Mesenchymal stem cell (in vitro differentiated cells and primary cell): ENCODE data around the gene SBDS.
A peak's percentile ranks its signal among the peaks of the same experiment; 100 is the strongest.

Experiments used
- DNase-seq: peaks from one replicate; pipeline ENCODE4 v3.0.0-alpha.2; 2013
- H2AFZ ChIP-seq: one replicate; pipeline ENCODE4 v1.6.1; 2013; ENCODE audit warnings: low read depth, mild to moderate bottlenecking, control low read depth, inconsistent platforms, low read length, moderate library complexity
- H2AK5ac ChIP-seq: 2 replicates; pipeline ENCODE4 v1.6.1; 2013; ENCODE audit warnings: low read length, moderate library complexity, mild to moderate bottlenecking, inconsistent platforms; ENCODE audit not compliant: severe bottlenecking
- H2BK120ac ChIP-seq: one replicate; pipeline ENCODE4 v1.6.1; 2013; ENCODE audit warnings: low read depth, mild to moderate bottlenecking, inconsistent platforms, low read length, moderate library complexity
- H2BK12ac ChIP-seq, 2 experiments: one replicate each; pipeline ENCODE4 v1.6.1; 2013; ENCODE audit warnings: inconsistent platforms in 2 of 2, low read length in 2 of 2, mild to moderate bottlenecking in 2 of 2, moderate library complexity in 2 of 2, control low read depth in 1 of 2
- H2BK15ac ChIP-seq: one replicate; pipeline ENCODE4 v1.6.1; 2013; ENCODE audit warnings: mild to moderate bottlenecking, low read depth, inconsistent platforms; ENCODE audit not compliant: poor library complexity, severe bottlenecking
- H2BK5ac ChIP-seq: 2 replicates; pipeline ENCODE4 v1.6.1; 2013; ENCODE audit warnings: low read depth, mild to moderate bottlenecking, low read length, control low read depth, inconsistent platforms; ENCODE audit not compliant: poor library complexity, severe bottlenecking
- H3K14ac ChIP-seq, 2 experiments: one replicate each; pipeline ENCODE4 v1.6.1; 2013; ENCODE audit warnings: inconsistent platforms in 2 of 2, low read length in 2 of 2, control low read depth in 1 of 2, mild to moderate bottlenecking in 1 of 2, moderate library complexity in 1 of 2
- H3K18ac ChIP-seq, 2 experiments: one replicate each; pipeline ENCODE4 v1.6.1; 2013; ENCODE audit warnings: inconsistent platforms in 2 of 2, low read length in 2 of 2, control low read depth in 1 of 2, low read depth in 1 of 2, mild to moderate bottlenecking in 1 of 2
- H3K23ac ChIP-seq, 2 experiments: one replicate each; pipeline ENCODE4 v1.6.1; 2013; ENCODE audit warnings: inconsistent platforms in 2 of 2, low read length in 2 of 2, mild to moderate bottlenecking in 2 of 2, moderate library complexity in 2 of 2, control low read depth in 1 of 2
- H3K27ac ChIP-seq: 2 replicates; pipeline ENCODE4 v1.5.1; 2013; ENCODE audit warnings: mild to moderate bottlenecking, moderate library complexity, low read length, control low read depth, inconsistent platforms; ENCODE audit not compliant: poor library complexity, severe bottlenecking
- H3K27me3 ChIP-seq, 2 experiments: 2 replicates each; pipeline versions ENCODE4 v1.6.1 to v1.7.0; 2013; ENCODE audit warnings: low read length in 2 of 2, mild to moderate bottlenecking in 2 of 2, moderate library complexity in 2 of 2, control low read depth in 1 of 2, inconsistent platforms in 1 of 2; ENCODE audit not compliant: control insufficient read depth in 1 of 2, insufficient read depth in 1 of 2
- H3K36me3 ChIP-seq, 2 experiments: 2 replicates each; pipeline versions ENCODE4 v1.6.1 to v1.7.0; 2013; ENCODE audit warnings: low read length in 2 of 2, control low read depth in 1 of 2, inconsistent platforms in 1 of 2, low read depth in 1 of 2, mild to moderate bottlenecking in 1 of 2; ENCODE audit not compliant: insufficient read depth in 2 of 2, control insufficient read depth in 1 of 2
- H3K4ac ChIP-seq, 2 experiments: one replicate each; pipeline ENCODE4 v1.6.1; 2013; ENCODE audit warnings: inconsistent platforms in 2 of 2, low read length in 2 of 2, mild to moderate bottlenecking in 2 of 2, moderate library complexity in 2 of 2, control low read depth in 1 of 2, low read depth in 1 of 2
- H3K4me1 ChIP-seq: 2 replicates; pipeline ENCODE4 v1.6.1; 2013; ENCODE audit warnings: low read depth, low read length, control low read depth; ENCODE audit not compliant: control insufficient read depth, insufficient read depth
- H3K4me2 ChIP-seq: 2 replicates; pipeline ENCODE4 v1.6.1; 2013; ENCODE audit warnings: low read length, mild to moderate bottlenecking, inconsistent platforms; ENCODE audit not compliant: poor library complexity, severe bottlenecking
- H3K4me3 ChIP-seq, 2 experiments: 2 replicates each; pipeline versions ENCODE4 v1.5.1 to v1.7.0; 2013; ENCODE audit warnings: low read length in 2 of 2, mild to moderate bottlenecking in 2 of 2, control low read depth in 1 of 2, low read depth in 1 of 2; ENCODE audit not compliant: insufficient read depth in 1 of 2
- H3K79me1 ChIP-seq: replicated peaks from 2 replicates; pipeline ENCODE4 v1.6.1; 2013; ENCODE audit warnings: mild to moderate bottlenecking, control low read depth, low read length, inconsistent platforms; ENCODE audit not compliant: poor library complexity, severe bottlenecking
- H3K9ac ChIP-seq: 2 replicates; pipeline ENCODE4 v1.7.0; 2013; ENCODE audit warnings: mild to moderate bottlenecking, low read length, moderate library complexity
- H3K9me3 ChIP-seq: 2 replicates; pipeline ENCODE4 v1.7.0; 2013; ENCODE audit warnings: mild to moderate bottlenecking, low read length; ENCODE audit not compliant: control insufficient read depth
- H4K8ac ChIP-seq: one replicate; pipeline ENCODE4 v1.6.1; 2013; ENCODE audit warnings: inconsistent platforms, mild to moderate bottlenecking, low read length, moderate library complexity
- H4K91ac ChIP-seq: one replicate; pipeline ENCODE4 v1.6.1; 2013; ENCODE audit warnings: mild to moderate bottlenecking, low read length, inconsistent platforms
- WGBS: methylation state at CpG from one replicate; pipeline ENCODE4 v1.1.7; 2013; ENCODE audit warnings: mixed read lengths; 5-methylcytosine and 5-hydroxymethylcytosine counted together

Gene SBDS

DNA sequence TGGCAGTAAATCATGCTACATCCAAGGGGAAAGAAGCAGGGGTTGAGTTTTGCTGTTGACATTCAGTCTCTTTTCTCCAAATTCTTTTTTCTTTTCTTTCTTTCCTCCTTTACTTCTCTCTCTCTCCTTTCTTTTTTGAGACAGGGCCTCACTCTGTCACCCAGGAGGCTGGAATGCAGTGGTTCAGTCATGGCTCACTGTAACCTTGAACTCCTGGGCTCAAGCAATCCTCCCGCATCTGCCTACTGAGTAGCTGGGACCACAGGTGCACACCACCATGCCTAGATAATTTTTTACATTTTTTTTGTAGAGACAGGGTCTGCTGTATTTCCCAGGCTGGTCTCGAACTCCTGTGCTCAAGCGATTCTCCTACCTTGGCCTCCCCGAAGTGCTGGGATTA lies 35.2 kb downstream of the SBDS start:
- Histone ChIP-seq H3K23ac (no peak overlapping the region), H3K4me3 (no peak overlapping the region), H2AFZ (no peak overlapping the region), H3K27ac (no peak overlapping the region), H4K8ac (no peak overlapping the region), H3K36me3 (peaks cover 41 to 59% of the 10 kb centered on the region in 2 experiments), H3K79me1 (peaks cover 10% of the 10 kb centered on the region), H3K9ac (no peak overlapping the region), H2BK120ac (no peak overlapping the region), H3K18ac (no peak overlapping the region), H4K91ac (no peak overlapping the region), H2AK5ac (no peak overlapping the region), H2BK15ac (no peak overlapping the region), H3K14ac (no peak overlapping the region), H3K9me3 (no peaks in the 10 kb centered on the region), H3K4ac (no peak overlapping the region), H3K4me1 (no peaks in the 10 kb centered on the region), H2BK12ac (no peak overlapping the region), H2BK5ac (no peak overlapping the region), H3K27me3 (no peaks in the 10 kb centered on the region), H3K4me2 (no peak overlapping the region)
- 96% methylated on average over 4 of the region's 4 CpGs for WGBS
- DNase-seq, result no peak

GRCh38 chr7:66958538-66959350 lies 36.6 kb downstream of the SBDS start:
- Histone ChIP-seq H3K79me1 (peaks cover 15% of the 10 kb centered on the region), H3K27ac (no peak overlapping the region), H3K4me2 (no peak overlapping the region)

DNA sequence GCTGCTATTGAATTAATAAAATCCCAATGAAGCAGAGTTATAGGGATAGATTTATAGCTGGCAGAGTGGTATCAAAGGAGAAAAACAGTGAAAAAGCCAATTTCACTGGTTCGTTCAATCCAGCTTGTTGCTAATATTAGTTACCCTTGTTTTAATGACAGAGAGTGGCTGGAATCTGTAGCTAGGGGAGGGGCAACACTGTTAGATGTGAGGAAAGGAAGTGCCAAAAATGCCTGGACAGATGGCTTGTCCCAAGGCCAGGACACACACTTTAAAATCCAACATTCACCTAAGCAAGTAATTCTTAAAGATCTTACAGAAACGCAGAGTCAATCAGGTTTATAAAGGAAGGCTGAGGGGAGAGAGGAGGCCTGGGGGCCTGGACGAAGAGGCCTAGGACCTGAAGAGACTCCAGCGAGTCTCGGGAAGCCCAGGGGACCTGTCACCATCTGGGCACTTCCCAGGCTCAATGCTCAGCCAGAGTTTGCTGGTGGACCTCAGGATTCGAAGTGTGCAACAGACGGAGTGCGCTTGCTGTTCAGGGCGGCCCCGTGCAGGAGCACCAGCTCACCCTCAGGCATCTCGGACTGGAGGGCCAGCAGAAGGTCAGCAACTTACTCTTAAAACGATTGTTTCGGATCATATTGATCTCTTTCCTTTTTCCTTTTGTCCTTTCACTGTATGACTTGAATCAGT lies 37.6 kb downstream of the SBDS start:
- no peak overlapping the region for H2BK15ac ChIP-seq
- H3K9ac ChIP-seq, result no peak overlapping the region
- H4K91ac ChIP-seq, result no peak overlapping the region
- no peak overlapping the region for H4K8ac ChIP-seq
- 95% methylated on average over 12 of the region's 13 CpGs for WGBS
- no peaks in the 10 kb centered on the region for H3K27me3 ChIP-seq
- no peaks in the 10 kb centered on the region for H3K9me3 ChIP-seq
- DNase-seq, result no peak
- H3K14ac ChIP-seq, result no peak overlapping the region
- H2BK120ac ChIP-seq, result no peak overlapping the region
- H2BK12ac ChIP-seq, result no peak overlapping the region
- H2AFZ ChIP-seq, result no peak overlapping the region
- H3K18ac ChIP-seq, result no peak overlapping the region
- no peak overlapping the region for H3K4me2 ChIP-seq
- no peak overlapping the region for H3K4ac ChIP-seq
- H3K4me3 ChIP-seq, result no peak overlapping the region
- peaks cover 15% of the 10 kb centered on the region for H3K79me1 ChIP-seq
- H3K23ac ChIP-seq, result no peak overlapping the region
- peaks cover 51 to 76% of the 10 kb centered on the region in 2 experiments for H3K36me3 ChIP-seq
- H2BK5ac ChIP-seq, result no peak overlapping the region
- peaks cover 5% of the 10 kb centered on the region for H3K4me1 ChIP-seq
- H3K27ac ChIP-seq, result no peak overlapping the region
- H2AK5ac ChIP-seq, result no peak overlapping the region

More at GRCh38 chr7:66958538-66959350, 36.6 kb downstream of the SBDS start:
- Histone ChIP-seq H3K9ac (no peak overlapping the region), H2AFZ (no peak overlapping the region), H2BK15ac (no peak overlapping the region), H3K4me1 (peaks cover 4% of the 10 kb centered on the region), H3K9me3 (no peaks in the 10 kb centered on the region), H4K8ac (no peak overlapping the region), H2BK120ac (no peak overlapping the region), H3K27me3 (no peaks in the 10 kb centered on the region), H3K4ac (no peak overlapping the region), H2AK5ac (no peak overlapping the region), H2BK12ac (no peak overlapping the region), H3K14ac (no peak overlapping the region), H3K36me3 (peaks cover 44 to 71% of the 10 kb centered on the region in 2 experiments), H3K4me3 (no peak overlapping the region), H3K18ac (no peak overlapping the region), H4K91ac (no peak overlapping the region), H3K23ac (no peak overlapping the region), H2BK5ac (no peak overlapping the region)
- WGBS, result 99% methylated on average over 17 of the region's 17 CpGs
- no peak for DNase-seq

GRCh38 chr7:66953044-66953427 lies 42.4 kb downstream of the SBDS start:
- Histone ChIP-seq H2BK15ac (no peak overlapping the region), H3K9me3 (no peaks in the 10 kb centered on the region), H3K79me1 (peaks cover 18% of the 10 kb centered on the region), H3K9ac (no peak overlapping the region), H2AFZ (no peak overlapping the region), H3K36me3 (peaks cover 44 to 91% of the 10 kb centered on the region in 2 experiments), H3K27me3 (no peaks in the 10 kb centered on the region), H3K27ac (no peak overlapping the region), H3K18ac (no peak overlapping the region), H3K14ac (no peak overlapping the region), H2BK120ac (no peak overlapping the region), H2AK5ac (no peak overlapping the region), H2BK12ac (no peak overlapping the region), H3K4ac (no peak overlapping the region), H4K8ac (peak overlapping the region; percentile 89), H3K4me3 (no peak overlapping the region), H3K23ac (no peak overlapping the region), H3K4me2 (no peak overlapping the region), H2BK5ac (no peak overlapping the region), H4K91ac (no peak overlapping the region), H3K4me1 (peaks cover 21% of the 10 kb centered on the region)
- WGBS, result 90% methylated on average over 4 of the region's 5 CpGs
- DNase-seq, result no peak
